ENCODE data around the gene NOTUM. TPM values are rescaled to one million over a fixed set of nuclear protein-coding genes. Genes with fewer than 3 reads are reported as not detected.

Gene NOTUM
- total RNA-seq, 2 experiments from 2014 or later: 0.88 to 4.4 TPM

DNA sequence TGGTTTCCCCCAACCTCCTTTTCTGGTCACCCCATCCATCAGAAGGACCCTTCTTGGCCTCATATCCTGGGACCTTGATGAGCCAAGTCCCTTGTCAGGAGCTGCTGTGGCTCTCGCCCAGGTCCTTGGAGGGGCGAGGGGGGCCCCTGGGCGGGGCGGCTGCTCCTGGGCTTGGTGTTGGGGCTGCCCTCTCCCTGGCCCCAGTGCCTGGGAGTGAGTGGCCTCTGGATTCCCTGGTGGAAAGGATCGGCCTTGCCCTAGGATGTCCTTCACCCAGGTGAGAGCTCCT, 6.2 kb upstream of the NOTUM start:
- Histone ChIP-seq H3K4me3 (ENCODE audit: low read depth, low read length, poor library complexity, severe bottlenecking) (peak overlapping the region; percentile 68), H3K9me3 (ENCODE audit: low read length) (no peaks in the 10 kb centered on the region), H3K36me3 (ENCODE audit: insufficient read depth, low read length) (no peaks in the 10 kb centered on the region), H3K79me2 (ENCODE audit: insufficient read depth, low read depth, low read length) (no peaks in the 10 kb centered on the region), H2AFZ (ENCODE audit: low read length) (peak overlapping the region; percentile 69), H3K4me2 (ENCODE audit: low read length) (peak overlapping the region; percentile 90), H3K9me2 (ENCODE audit: insufficient read depth, low read length) (no peaks in the 10 kb centered on the region), H3K27ac (ENCODE audit: low read depth, low read length, poor library complexity, severe bottlenecking) (peak overlapping the region; percentile 44), H4K20me1 (ENCODE audit: insufficient read depth, low read length) (no peaks in the 10 kb centered on the region), H3K4me1 (ENCODE audit: insufficient read depth, low read length, poor library complexity, severe bottlenecking) (peaks cover 29% of the 10 kb centered on the region)
- no TSS peak for BruUV-seq (replicated peaks)
- ChIA-PET POLR2A (interaction anchor here (0.6 to 2.1 kb wide), 4 partner anchors 8 to 539 kb away, joined by 3 to 7 read pairs (median 4); no protein-coding TSS in a partner anchor), CTCF (ENCODE audit: unreplicated experiment) (interaction anchor here (1.3 kb wide), 1 partner anchor 54 kb away, joined by 3 read pairs; no protein-coding TSS in a partner anchor)
- intact Hi-C loops (cut with micrococcal nuclease; ENCODE audit: unreplicated experiment): loop anchor here (2.0 to 5.0 kb wide), 3 partner anchors 56 to 135 kb away; partner anchors contain the start of genes ALYREF, ANAPC11, CENPX and LRRC45
- TF ChIP-seq EZH2phosphoT487 (IDR thresholded peaks at IDR 0.05; ENCODE audit: borderline replicate concordance, low read depth, low read length): no peak
- TF ChIP-seq, protein P1, sequence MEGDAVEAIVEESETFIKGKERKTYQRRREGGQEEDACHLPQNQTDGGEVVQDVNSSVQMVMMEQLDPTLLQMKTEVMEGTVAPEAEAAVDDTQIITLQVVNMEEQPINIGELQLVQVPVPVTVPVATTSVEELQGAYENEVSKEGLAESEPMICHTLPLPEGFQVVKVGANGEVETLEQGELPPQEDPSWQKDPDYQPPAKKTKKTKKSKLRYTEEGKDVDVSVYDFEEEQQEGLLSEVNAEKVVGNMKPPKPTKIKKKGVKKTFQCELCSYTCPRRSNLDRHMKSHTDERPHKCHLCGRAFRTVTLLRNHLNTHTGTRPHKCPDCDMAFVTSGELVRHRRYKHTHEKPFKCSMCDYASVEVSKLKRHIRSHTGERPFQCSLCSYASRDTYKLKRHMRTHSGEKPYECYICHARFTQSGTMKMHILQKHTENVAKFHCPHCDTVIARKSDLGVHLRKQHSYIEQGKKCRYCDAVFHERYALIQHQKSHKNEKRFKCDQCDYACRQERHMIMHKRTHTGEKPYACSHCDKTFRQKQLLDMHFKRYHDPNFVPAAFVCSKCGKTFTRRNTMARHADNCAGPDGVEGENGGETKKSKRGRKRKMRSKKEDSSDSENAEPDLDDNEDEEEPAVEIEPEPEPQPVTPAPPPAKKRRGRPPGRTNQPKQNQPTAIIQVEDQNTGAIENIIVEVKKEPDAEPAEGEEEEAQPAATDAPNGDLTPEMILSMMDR (conservative IDR thresholded peaks at IDR 0.05; ENCODE audit: low read length): no peak
- DNase-seq (ENCODE audit: low spot score): no peak

DNA sequence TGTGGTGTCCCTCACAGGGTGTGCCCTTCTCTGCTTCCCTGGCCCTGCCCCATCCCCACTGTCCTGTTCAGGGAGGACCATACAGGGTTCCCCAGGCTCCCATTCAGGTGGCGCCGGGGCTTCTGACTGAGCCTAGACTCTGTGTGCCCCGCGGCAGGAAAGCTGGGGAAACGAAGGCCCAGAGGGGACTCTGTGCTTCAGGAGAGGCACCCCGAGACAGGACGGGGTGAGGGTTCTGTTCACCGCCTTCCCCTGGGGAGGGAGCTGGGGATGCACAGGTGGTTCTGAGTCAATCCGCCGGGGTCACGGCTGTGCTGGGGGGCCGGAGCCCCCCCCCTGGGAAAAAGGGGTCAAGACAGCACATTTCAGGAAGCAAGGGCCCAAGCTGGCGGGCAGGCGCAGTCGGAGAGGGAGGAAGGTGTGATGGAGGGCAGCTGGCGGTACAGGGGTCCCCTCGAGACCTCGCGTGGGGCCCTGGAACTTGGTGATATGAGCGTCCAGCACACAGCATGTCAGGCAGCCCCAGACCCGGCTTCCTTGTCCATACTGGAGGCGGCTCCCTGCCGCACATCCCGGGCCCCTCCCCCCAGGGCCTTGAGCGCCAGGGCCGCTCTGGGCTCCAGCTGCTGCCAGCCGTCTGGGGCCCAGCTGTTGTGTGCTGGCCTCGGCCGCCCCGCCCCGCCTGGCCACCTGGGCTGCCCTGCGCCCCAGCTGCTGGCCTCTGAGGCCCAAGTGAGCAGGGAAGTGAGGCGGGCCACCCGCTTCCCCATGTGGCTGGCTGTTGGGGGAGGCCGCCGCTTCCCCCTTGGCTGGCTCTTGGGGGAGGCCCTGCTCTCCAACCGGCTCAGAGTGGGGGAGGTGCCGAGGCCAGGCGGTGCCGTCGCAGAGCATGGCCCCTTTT, 5.6 kb upstream of the NOTUM start:
- H4K20me1 ChIP-seq (ENCODE audit: insufficient read depth, low read length): no peaks in the 10 kb centered on the region
- BruUV-seq (replicated peaks): no TSS peak
- TF ChIP-seq, protein P1 (conservative IDR thresholded peaks at IDR 0.05; ENCODE audit: low read length): no peak
- no peak for TF ChIP-seq EZH2phosphoT487 (IDR thresholded peaks at IDR 0.05; ENCODE audit: borderline replicate concordance, low read depth, low read length)
- ChIA-PET POLR2A (interaction anchor here (0.6 to 0.8 kb wide), 2 partner anchors 9 to 10 kb away, joined by 4 to 5 read pairs; no protein-coding TSS in a partner anchor), CTCF (ENCODE audit: unreplicated experiment) (interaction anchor here (0.7 kb wide), 1 partner anchor 53 kb away, joined by 3 read pairs; no protein-coding TSS in a partner anchor)
- H3K79me2 ChIP-seq (ENCODE audit: insufficient read depth, low read depth, low read length): no peaks in the 10 kb centered on the region
- H3K4me2 ChIP-seq (ENCODE audit: low read length): peak overlapping the region; percentile 90
- H3K4me1 ChIP-seq (ENCODE audit: insufficient read depth, low read length, poor library complexity, severe bottlenecking): peaks cover 29% of the 10 kb centered on the region
- H3K27ac ChIP-seq (ENCODE audit: low read depth, low read length, poor library complexity, severe bottlenecking): peak overlapping the region; percentile 44
- no peaks in the 10 kb centered on the region for H3K9me2 ChIP-seq (ENCODE audit: insufficient read depth, low read length)
- intact Hi-C loops (cut with micrococcal nuclease; ENCODE audit: unreplicated experiment): loop anchor here (2.0 to 5.0 kb wide), 3 partner anchors 56 to 136 kb away; partner anchors contain the start of genes ALYREF, ANAPC11, CENPX and LRRC45
- peak overlapping the region; percentile 68 for H3K4me3 ChIP-seq (ENCODE audit: low read depth, low read length, poor library complexity, severe bottlenecking)
- H3K36me3 ChIP-seq (ENCODE audit: insufficient read depth, low read length): no peaks in the 10 kb centered on the region
- H3K9me3 ChIP-seq (ENCODE audit: low read length): no peaks in the 10 kb centered on the region
- peak; percentile 69 for DNase-seq (ENCODE audit: low spot score)
- peak overlapping the region; percentile 69 for H2AFZ ChIP-seq (ENCODE audit: low read length)
